Fibroblast of lung (primary cell): ENCODE data around the gene FRMD4A.

Experiments used
- EZH2 ChIP-seq: IDR thresholded peaks from 2 replicates; pipeline ENCODE4 v1.5.1; 2012; ENCODE audit warnings: low read length, control low read depth, mild to moderate bottlenecking; ENCODE audit errors: missing control alignments
- TF ChIP-seq, protein P1 (sequence below), 2 donors: IDR thresholded peaks in 1 of 2; conservative IDR thresholded peaks in 1 of 2; 1 replicate in 1 of 2; 2 replicates in 1 of 2; pipeline ENCODE4 v1.5.1; 2011 to 2012; ENCODE audit warnings: low read length in 2 of 2, control low read depth in 1 of 2, inconsistent platforms in 1 of 2, low read depth in 1 of 2, mild to moderate bottlenecking in 1 of 2

DNA sequence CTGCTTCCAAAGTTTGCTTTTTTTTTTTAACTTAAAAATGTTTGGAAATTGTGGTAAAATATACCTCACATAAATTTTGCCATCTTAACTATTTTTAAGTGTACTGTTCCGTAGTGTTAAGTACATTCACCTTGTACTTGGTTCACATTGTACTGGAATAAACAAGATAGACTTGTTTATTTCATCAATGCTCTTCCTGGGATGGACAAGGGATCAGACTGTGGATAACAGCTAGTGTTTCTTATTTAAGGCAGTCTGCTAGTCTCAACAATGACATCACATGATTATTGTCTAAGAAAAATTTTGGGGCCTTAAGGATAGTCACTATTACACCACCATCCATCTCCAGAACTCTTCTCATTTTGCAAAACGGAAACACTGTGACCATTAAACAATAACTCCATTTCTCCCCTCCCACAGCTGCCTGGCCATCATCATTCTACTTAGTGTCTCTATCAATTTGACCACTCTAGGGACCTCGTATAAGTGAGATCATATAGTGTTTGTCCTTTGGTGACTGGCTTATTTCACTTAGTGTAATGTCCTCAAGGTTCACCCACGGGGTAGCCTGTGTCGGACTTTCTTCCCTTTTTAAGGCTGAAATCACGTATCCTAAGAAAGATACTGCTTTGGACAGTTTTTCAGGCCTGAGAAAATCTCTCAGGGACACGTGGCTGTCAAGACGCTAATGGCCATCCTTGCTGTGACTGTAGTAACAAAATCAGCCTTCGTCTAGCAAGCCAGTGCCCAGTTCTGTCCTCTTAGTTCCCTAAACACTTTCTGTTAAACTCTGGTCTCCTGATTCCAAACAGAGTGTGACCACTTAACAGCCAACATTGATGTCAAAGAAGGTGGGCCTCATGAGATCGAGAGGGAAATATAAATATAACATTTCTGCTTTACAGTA is 305.2 kb downstream of the FRMD4A start:
- TF ChIP-seq, protein P1, sequence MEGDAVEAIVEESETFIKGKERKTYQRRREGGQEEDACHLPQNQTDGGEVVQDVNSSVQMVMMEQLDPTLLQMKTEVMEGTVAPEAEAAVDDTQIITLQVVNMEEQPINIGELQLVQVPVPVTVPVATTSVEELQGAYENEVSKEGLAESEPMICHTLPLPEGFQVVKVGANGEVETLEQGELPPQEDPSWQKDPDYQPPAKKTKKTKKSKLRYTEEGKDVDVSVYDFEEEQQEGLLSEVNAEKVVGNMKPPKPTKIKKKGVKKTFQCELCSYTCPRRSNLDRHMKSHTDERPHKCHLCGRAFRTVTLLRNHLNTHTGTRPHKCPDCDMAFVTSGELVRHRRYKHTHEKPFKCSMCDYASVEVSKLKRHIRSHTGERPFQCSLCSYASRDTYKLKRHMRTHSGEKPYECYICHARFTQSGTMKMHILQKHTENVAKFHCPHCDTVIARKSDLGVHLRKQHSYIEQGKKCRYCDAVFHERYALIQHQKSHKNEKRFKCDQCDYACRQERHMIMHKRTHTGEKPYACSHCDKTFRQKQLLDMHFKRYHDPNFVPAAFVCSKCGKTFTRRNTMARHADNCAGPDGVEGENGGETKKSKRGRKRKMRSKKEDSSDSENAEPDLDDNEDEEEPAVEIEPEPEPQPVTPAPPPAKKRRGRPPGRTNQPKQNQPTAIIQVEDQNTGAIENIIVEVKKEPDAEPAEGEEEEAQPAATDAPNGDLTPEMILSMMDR (conservative IDR thresholded peaks at IDR 0.05 in 1 of 2, IDR thresholded peaks at IDR 0.05 in 1 of 2; ENCODE audit: low read depth in 1 of 2, low read length in 2 of 2), result no peak
- TF ChIP-seq EZH2, result no peak
